ENCODE measurements around the gene POT1. TPM values are rescaled to one million over a fixed set of nuclear protein-coding genes. Genes with fewer than 3 reads are reported as not detected.

The POT1 gene
- total RNA-seq, 1 experiment from 2014 or later: 20.2 TPM

GRCh38 chr7:124785994-124786393, 143.6 kb downstream of the POT1 start:
- no peak overlapping the region for H3K27ac ChIP-seq (ENCODE audit: low read length)
- no peaks in the 10 kb centered on the region for H3K9me3 ChIP-seq (ENCODE audit: low read length)
- DNase-seq: no peak
- no peaks in the 10 kb centered on the region for H3K79me2 ChIP-seq (ENCODE audit: low read length)
- no peak overlapping the region for H2AFZ ChIP-seq (ENCODE audit: low read length)
- POLR2A ChIA-PET (ENCODE audit: unreplicated experiment): no interaction called here
- H3K4me2 ChIP-seq (ENCODE audit: low read length): no peak overlapping the region
- no TSS peak for BruUV-seq (replicated peaks)
- TF ChIP-seq EZH2 (IDR thresholded peaks at IDR 0.05; ENCODE audit: low read length, unreplicated experiment) (no peak), CTCF (conservative IDR thresholded peaks at IDR 0.05; ENCODE audit: low read depth, low read length) (no peak)
- no peaks in the 10 kb centered on the region for H3K36me3 ChIP-seq (ENCODE audit: low read depth, low read length)
- no peaks in the 10 kb centered on the region for H3K9me2 ChIP-seq (replicated peaks; ENCODE audit: low read length)
- peaks cover 7% of the 10 kb centered on the region; the same call in 1 of the 2 replicates for H3K4me1 ChIP-seq (ENCODE audit: insufficient read depth, low read length)
- no peak overlapping the region for H3K4me3 ChIP-seq (ENCODE audit: low read length)
- no peak for ATAC-seq
- intact Hi-C loops (cut with micrococcal nuclease): loop anchor here (1.0 to 5.0 kb wide), 4 partner anchors 56 to 631 kb away; no protein-coding TSS in a partner anchor
- H3F3A ChIP-seq (ENCODE audit: low read length, unreplicated experiment): no peaks in the 10 kb centered on the region
- H3K27me3 ChIP-seq (ENCODE audit: low read length): no peaks in the 10 kb centered on the region
- H4K20me1 ChIP-seq (ENCODE audit: low read length): no peaks in the 10 kb centered on the region
- no peak overlapping the region for H3K9ac ChIP-seq (ENCODE audit: low read length)
- CTCF ChIA-PET: no interaction called here

- ATAC-seq (peak; percentile 38), DNase-seq (peak; percentile 66)
- Histone ChIP-seq H4K20me1 (ENCODE audit: low read length) (no peaks in the 10 kb centered on the region), H3K9me3 (ENCODE audit: low read length) (peaks cover 1% of the 10 kb centered on the region; the same call in 1 of the 2 replicates), H3K4me3 (ENCODE audit: low read length) (no peak overlapping the region), H3K79me2 (ENCODE audit: low read length) (no peaks in the 10 kb centered on the region), H3K36me3 (ENCODE audit: low read depth, low read length) (no peaks in the 10 kb centered on the region), H2AFZ (ENCODE audit: low read length) (no peak overlapping the region; the same call in 1 of the 2 replicates), H3K27me3 (ENCODE audit: low read length) (no peaks in the 10 kb centered on the region), H3K4me1 (ENCODE audit: insufficient read depth, low read length) (peaks cover 8% of the 10 kb centered on the region; the same call in 1 of the 2 replicates), H3K9me2 (replicated peaks; ENCODE audit: low read length) (no peaks in the 10 kb centered on the region), H3K27ac (ENCODE audit: low read length) (no peak overlapping the region), H3F3A (ENCODE audit: low read length, unreplicated experiment) (no peaks in the 10 kb centered on the region), H3K9ac (ENCODE audit: low read length) (no peak overlapping the region), H3K4me2 (ENCODE audit: low read length) (no peak overlapping the region)
- POLR2A ChIA-PET (ENCODE audit: unreplicated experiment): no interaction called here
- BruUV-seq (replicated peaks): no TSS peak
- intact Hi-C loops (cut with micrococcal nuclease): loop anchor here (1.0 to 5.0 kb wide), 5 partner anchors 57 to 630 kb away; no protein-coding TSS in a partner anchor
- CTCF ChIA-PET: interaction anchor here (0.5 to 1.0 kb wide), 5 partner anchors 8 to 631 kb away, joined by 3 to 5 read pairs (median 3); partner anchors contain the start of gene GPR37
- TF ChIP-seq EZH2 (IDR thresholded peaks at IDR 0.05; ENCODE audit: low read length, unreplicated experiment) (no peak), CTCF (conservative IDR thresholded peaks at IDR 0.05; ENCODE audit: low read depth, low read length) (peak; percentile 92), EZH2phosphoT487 (IDR thresholded peaks at IDR 0.05; ENCODE audit: borderline replicate concordance, low read length) (no peak)
Measured at GRCh38 chr7:124784879-124785818, 144.5 kb downstream of the POT1 start.
